NCI-H1092 treated with DMSO at 0.1 percent for 48 hours (cell line): Measurements from ENCODE around the gene FGFR2.
"Not testable (repeated sequence)": the region's sequence is repeated elsewhere in the genome, so short reads cannot be mapped to it uniquely, and the experiment has no call there.

Experiments
- DNase-seq: peaks from one replicate; lab custom pipeline; 2025; lab: John Stamatoyannopoulos, UW

The FGFR2 gene

GRCh38 chr10:121524157-121524817, 74.0 kb downstream of the FGFR2 start:
- no peak for DNase-seq

DNA sequence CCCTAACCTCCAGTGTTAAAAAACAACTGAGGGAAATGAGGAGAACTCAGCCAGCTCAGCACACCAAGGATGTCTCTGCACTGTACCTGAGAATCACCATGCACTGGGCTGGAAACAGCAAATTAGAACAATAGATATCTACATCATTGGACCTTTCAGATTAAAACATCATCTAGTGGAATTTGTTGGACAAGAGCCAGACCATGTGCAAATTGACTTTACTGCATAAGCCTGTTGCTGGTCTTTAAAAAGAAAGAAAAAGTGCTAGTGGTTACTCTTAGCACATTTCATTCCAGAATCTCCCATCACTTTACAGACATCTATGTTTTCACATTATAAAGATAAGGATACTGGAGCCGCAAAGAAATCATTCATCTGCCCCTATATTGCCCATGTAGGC, 75.4 kb downstream of the FGFR2 start:
- no peak for DNase-seq

DNA sequence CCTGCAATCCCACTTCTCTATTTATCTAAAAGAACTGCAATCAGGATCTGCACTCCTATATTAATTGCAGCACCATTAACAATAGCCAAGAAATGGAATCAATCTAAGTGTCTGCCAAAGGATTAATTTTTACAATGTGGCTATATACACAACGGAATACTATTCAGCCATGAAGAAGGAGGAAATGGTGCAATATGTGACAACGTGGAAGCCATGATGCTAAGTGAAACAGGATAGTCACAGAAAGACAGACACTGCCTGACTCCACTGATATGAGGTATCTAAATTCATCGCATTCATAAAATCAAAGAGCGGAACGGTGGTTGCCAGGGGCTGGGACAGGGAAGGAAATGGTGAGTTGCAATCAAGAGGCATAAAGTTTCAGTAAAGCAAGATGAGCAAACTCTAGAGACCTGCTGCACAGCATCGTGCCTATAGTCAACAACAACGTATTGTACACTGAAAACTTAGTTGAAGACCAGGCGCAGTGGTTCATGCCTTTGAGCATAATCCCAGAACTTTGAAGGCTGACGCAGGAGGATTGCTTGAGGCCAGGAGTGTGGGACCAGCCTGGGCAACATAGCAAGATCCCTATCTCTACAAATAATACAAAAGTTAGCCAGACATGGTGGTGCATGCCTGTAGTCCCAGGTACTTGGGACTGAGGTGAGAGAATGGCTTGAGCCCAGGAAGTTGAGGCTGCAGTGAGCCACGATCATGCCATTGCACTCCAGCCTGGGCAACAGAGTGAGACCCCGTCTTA, 76.3 kb downstream of the FGFR2 start:
- DNase-seq, result no peak

DNA sequence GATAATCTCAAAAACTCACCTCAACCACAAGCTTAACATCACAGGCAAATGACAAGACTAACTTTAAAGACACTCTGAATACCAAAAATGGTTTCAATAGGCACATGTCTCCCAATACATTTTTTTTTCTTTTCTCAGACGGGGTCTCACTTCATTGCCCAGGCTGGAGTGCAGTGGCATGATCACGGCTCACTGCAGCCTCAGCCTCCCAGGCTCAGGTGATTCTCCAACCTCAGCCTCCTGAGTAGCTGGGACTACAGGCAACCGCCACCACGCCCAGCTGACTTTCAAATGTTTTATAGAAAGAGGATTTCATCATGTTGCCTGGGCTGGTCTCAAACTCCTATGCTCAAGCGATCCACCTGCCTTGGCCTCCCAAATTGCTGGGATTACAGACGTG, 77.7 kb downstream of the FGFR2 start:
- DNase-seq, result not testable (repeated sequence)

DNA sequence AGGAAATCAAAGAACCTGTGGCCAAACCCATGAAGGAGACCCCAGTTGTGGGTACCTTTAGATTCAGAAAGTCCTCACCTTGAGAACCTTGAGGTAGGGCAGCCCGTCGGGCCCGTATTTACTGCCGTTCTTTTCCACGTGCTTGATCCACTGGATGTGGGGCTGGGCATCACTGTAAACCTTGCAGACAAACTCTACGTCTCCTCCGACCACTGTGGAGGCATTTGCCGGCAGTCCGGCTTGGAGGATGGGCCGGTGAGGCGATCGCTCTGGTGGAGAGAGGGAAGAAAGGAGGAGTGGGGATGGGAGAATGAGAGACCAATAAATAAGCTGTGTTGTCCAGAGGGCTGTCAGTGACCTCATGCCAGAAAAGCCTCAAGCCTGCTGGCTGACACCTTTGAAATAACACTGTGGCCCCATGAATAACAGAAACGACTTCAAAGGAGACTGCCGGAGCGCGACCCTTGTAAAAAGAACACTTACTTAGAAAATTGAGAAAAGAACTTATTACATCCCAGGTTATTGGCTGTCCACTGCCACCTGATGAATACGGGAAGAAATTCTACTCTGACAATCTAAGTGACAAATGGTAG, 78.2 kb downstream of the FGFR2 start:
- no peak for DNase-seq

DNA sequence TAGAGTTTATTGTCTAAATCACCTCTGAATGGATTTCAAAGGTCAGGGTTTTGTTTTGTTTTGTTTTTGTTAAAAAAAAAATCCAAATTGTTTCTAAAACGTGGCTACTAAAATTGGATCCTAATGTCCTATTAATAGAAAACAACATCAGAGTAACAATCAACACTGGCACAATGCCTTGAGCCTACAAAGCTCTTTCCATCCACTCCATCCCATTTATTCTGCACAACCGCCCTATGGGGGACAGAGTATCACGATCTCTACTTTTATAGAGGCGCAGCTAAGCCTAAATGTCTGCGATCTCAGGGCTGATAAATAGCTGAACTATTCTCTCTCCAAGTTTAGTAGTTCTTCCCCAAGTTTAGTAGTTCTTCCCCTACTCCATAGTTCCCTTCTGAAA, 78.8 kb downstream of the FGFR2 start:
- DNase-seq, result no peak

DNA sequence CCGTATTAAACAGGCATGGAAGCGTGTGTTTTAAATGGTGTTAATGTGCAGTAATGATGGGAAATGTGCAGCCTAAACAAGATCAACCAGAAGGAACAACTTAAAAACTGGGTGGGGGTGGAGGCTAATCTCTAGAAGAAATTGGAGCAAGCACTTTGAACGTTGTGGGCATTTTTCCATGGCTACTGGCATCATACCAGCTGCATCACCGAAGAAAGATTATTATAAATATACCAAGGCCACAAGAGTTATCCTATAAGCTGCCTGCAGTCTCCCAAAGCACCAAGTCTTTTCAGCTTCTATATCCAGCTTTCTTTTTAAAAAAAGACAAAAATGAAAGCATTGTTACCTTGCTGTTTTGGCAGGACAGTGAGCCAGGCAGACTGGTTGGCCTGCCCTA, 79.9 kb downstream of the FGFR2 start:
- DNase-seq, result no peak

- no peak for DNase-seq
Observed at GRCh38 chr10:121516093-121516865, 82.0 kb downstream of the FGFR2 start.

- no peak for DNase-seq
Observed at GRCh38 chr10:121514141-121514865, 83.9 kb downstream of the FGFR2 start.

DNA sequence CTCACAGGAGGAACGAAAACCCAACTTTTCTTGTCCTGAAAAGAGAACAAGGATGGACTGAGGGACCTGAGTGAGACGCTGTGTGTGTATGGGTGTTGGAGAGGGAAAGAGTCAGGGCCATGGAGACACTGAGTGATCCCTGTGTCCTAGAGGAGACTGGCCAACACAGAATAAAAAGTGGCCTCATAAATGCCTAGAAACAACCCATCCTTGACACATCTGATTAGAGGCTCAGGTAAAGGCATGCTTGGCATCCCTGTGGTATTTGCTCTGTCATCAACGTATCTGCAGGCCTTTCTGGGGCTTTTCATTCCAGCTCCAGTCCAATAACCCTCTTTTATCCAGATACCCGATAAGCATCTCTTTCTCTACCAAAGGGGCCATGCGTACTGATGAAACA, 86.3 kb downstream of the FGFR2 start:
- DNase-seq, result no peak

- DNase-seq, result no peak
Observed at GRCh38 chr10:121511460-121511859, 86.8 kb downstream of the FGFR2 start.

GRCh38 chr10:121510201-121510771, 88.0 kb downstream of the FGFR2 start:
- DNase-seq, result no peak

- no peak for DNase-seq
Observed at GRCh38 chr10:121509796-121510195, 88.4 kb downstream of the FGFR2 start.

GRCh38 chr10:121509112-121509511, 89.1 kb downstream of the FGFR2 start:
- no peak for DNase-seq

DNA sequence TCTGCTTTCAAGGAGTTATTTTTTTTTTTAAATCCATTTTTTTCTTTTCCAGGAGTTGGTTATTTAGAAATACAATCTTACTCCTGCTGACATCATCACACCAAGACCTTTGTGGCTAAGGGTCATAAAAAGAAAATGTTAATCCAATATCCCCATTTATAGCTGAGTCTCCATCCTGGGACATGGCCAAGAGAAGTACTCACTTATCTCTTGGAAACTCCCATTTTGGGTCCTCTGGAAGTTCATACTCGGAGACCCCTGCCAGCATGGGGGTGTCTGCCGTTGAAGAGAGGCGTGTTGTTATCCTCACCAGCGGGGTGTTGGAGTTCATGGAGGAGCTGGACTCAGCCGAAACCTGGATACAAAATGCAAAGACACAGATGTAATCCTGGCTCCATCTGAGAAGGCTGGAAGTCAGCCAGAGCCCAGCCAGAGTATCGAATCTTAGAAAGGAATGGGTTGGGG, 94.6 kb downstream of the FGFR2 start:
- no peak for DNase-seq

DNA sequence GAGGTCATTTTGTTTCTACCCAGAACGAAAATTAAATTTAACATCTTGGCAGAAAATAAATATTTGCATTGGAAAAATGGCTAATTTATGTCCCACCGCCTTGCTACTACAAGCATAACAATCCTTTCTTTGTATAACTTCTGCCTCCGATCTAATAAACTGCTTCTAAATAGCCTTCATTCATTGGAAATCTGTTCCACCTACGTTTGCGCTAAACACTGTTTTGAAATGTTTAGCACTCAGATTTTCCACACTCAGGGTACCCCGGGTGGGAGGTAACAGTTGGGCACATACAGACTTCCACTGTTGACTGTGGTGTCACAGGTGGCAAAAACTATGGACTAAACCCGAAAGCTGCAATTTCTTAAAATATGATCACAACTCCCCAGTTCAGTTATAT, 96.4 kb downstream of the FGFR2 start:
- DNase-seq, result no peak

GRCh38 chr10:121500701-121501332, 97.4 kb downstream of the FGFR2 start:
- no peak for DNase-seq

DNA sequence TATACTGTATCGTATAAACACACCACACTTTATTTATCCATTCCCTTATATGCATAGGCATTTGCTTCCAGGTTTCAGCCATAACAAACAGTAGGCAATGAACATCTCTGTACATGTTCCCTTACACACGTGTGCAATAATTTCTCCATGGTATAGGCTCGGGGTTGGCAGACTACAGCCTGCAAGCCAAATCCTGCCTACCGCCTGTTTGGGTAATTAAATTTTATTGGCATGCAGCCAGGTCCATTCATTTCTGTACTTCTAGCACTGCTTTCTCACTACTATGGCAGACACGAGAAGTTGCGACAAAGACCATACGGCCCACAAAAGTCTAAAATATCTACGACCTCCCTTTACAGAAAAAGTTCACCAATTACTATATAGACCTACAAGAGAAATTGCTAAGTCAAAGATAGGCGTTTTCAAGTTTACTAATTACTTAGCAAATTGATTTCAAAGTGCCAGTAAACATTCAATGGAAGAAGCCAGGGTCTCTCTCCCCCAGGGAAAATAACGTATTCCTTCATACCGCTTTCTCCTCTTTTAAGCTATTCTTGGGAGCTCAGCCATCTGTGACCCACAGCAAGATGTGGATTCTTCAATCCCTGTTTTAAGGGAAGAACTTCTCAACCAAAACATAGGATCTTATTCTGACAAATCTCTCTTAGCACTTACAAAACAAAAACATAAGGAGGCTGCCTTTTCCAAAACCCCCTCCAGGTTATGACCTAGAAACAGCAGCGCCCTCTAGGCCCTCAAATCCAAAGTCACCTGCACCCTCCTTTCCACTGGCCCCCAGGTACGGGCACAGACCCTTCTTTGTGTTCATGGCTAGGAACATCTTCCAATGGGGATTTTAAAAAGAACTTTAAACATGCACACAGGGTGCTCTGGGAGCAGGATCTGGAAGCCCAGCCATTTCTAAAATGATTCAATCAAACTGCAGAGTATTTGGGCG, 100.5 kb downstream of the FGFR2 start:
- no peak for DNase-seq

DNA sequence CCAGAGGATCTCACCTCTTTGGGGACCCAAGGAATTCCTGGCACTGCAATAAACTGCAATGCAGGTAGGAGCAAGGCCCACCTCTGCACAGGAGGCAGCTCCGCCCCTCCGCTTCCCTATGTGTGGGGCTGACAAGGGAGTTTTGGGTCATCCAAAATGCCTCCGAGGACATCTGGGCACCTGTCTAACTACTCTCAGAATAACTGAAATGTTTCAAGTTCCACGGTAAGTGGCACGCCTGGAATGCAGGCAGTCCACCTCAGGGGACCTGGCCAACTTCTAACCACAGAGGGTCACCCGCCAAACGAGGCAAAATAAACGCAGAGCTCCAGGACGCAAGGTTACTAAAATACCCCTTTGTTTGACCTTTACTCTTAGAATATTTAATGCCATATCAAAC, 102.5 kb downstream of the FGFR2 start:
- no peak for DNase-seq

DNA sequence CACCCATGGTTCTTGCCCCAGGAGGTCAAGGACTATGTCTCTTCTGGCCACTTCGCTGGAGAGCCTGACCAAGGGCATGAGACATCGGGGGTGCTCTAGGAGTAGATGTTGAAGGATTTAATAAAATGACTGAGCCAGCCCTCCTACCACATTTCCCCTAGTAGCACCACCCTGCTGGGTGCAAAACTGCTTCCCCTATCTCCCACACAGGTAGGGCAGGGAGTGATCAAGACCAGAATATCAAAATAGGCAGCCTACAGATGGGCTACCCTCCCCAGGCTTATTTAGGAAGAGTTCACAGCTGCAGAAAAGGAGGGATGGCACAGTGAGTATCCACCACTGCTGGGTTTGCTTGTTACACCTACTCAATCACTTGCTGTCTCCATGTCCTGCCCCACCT, 103.9 kb downstream of the FGFR2 start:
- no peak for DNase-seq
